HuH-7 (cell line): ENCODE measurements around the gene PGAM1.
A peak's percentile ranks its signal among the peaks of the same experiment; 100 is the strongest.
"Not testable (repeated sequence)": the region's sequence is repeated elsewhere in the genome, so short reads cannot be mapped to it uniquely, and the experiment has no call there.

Experiments
- DNase-seq: peaks from one replicate; pipeline ENCODE4 v3.0.0; 2011; ENCODE audit warnings: low spot score

PGAM1 gene

DNA sequence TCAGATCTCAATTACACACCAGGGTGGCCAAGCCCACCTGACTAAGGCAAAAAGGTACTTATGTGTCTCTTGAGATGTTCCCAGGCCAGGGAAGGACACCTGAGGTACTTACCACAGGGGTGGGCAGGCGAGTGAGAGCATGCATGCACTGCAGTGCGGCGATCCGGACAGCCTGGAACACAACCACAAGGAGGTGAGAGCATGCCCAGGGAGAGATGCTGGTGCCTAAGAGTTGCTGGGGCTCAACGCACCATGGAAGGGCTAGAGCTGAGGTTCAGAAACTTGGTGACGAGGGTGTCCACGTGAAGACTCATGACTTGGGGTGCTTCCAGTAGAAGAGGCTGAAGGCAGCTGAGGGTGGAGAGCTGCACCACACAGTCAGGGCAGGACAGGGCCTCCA, 33.1 kb downstream of the PGAM1 start:
- no peak for DNase-seq

DNA sequence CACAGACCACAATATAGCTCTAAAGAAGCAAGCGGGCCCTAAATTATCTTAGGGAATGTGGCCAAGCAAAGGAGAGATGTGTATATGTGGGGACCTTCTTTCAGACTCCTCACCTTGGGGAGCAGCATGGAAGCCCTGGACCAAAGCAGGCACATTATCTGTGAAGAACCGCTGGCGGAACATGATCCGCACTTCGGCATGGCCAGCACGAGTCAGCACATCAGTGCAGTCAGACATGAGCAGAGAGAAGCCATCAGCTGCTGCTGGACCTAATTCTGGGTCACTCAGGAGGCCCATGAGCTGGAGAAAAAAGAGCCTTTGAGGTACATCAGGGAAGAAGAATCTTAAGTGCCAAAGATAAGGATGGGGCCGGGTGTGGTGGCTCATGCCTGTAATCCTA, 33.9 kb downstream of the PGAM1 start:
- DNase-seq = no peak

DNA sequence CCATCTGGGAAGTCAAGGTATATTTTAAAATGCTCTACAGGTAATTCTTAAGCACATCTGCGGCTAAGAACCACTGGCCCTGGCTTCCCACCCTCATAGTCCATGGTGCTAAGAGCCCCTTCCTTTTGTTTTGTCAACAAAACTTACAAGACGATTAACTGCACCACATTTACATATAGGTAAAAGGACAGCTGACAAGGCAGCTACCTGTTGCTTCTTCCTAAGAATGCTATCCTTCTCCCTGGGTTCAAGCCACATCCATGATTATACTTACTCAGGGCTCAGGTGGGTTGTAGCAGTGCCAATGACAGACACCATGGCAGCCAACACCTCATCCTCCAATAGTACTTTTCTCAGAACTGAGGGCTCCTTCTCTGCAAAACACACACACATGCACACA, 36.3 kb downstream of the PGAM1 start:
- DNase-seq = no peak

DNA sequence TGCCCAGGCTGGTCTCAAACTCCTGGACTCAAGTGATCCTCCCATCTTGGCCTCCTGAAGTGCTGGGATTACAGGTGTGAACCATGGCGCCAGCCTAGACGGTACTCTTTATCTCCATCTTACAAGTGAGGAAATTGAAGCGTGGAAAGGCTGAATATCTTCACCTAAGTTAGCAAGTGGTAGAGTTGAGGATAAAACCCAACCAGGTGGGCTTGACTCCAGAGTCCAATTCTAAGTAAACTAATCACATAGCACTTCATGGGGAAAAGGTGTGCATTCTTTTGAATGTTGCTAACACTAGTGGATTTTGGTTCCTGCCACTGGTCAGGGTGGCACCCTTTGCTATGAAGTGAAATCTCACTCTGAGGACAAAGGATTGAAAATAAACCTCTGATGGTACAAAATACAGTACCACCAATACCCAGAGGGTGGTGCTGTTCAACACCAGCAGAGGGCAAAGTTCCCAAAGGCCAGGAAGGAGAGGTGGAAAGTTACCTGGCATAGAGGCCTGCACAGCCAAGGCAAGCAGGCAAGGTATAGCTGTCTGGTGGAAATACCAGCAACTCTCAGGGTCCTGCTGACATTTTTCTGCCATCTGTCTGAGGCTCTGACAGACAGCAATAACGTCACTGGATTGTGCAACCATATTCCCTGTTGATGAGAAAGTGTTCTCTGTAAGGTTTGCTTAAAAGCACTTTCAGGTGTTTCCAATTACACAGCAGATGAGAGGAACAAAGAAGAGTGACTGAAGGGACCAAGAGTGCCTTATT, 37.6 kb downstream of the PGAM1 start:
- DNase-seq = peak; percentile 62

DNA sequence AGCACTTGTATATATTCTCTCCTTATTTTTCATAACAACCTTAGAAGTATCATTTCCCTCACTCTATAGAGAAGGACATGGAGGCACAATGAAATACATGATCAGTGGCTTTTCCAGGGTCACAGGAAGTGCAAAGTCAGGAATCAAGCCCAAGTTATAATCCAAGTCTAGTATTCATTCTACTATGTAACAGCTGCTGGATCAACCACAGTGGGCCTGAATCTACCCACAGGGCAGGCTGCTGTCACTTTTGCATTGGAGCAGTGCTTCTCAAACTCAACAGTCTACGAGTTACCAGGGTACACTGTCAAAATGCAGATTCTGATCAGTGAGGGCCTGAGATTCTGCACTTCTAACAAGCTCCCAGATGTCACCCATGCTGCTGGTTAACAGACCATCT, 38.2 kb downstream of the PGAM1 start:
- DNase-seq = no peak

DNA sequence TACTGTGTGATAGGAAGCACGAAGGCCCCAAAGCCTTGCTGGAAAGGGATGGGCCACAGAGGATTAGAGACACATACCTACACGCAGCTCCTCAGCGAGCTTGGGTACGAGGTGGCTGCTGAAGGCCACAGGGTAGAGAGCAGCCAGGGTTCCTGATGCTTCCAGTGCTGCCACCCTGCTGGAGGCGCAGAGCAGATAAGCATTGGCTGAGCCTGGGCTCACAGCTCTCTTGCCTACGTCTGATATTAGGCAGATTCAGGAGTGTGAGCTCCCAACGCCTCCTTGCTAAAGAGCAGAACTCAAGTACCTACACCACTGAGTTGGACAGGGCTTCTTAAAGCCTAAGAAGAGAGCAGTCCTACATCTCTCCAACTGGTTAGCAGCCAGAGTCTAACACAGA, 40.0 kb downstream of the PGAM1 start:
- DNase-seq = no peak

DNA sequence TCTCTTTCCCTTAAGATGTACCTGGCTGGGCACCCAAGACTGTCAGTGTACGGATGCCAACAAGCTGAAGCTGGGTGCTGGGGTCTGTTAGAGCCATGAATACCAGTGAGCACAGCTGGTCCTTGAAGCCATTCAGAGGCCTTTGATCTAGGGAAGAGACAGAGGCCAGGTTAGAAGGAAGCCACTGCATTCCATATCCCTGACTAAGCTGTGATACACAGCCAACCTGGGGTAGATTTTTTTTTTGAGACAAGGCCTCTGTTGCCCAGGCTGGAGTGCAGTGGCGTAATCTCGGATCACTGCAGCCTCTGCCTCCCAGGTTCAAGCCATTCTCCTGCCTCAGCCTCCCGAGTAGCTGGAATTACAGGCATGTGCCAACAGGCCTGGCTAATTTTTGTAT, 40.8 kb downstream of the PGAM1 start:
- DNase-seq = no peak

DNA sequence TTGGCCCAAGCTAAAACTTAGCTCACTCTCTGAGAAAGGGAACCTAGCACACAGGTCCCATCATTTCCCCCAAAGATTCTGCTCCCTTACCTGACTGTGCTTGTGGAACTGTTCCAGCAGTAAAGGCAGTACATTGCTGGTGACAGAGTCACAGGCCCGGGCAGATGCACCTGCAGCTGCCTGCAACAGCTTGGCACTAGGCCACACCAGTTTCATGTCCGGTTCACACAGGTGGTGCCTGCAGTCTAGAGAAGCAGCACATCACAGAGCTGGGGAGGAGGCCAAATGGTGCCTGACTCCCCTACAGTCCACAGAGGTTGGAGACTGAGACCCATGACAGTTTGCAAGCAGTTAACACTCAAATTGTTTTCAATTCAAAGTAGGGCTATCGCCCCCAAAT, 42.2 kb downstream of the PGAM1 start:
- DNase-seq = no peak

DNA sequence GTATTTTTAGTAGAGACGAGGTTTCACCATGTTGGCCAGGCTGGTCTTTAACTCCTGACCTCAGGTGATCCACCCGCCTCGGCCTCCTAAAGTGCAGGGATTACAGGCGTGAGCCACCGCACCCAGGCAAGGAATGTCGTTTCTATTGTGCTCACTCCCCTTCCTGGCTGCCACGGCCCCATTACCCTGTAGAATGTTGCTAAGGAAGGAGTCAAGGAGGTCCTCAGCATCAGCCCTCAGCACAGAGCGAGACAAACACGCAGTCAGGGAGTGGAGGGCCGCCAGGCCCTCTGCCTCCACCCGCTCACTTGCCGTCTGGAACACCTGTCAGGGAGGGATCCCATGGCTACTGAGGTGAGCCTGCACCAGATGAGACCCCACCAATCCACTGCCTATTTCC, 42.8 kb downstream of the PGAM1 start:
- not testable (repeated sequence) for DNase-seq

DNA sequence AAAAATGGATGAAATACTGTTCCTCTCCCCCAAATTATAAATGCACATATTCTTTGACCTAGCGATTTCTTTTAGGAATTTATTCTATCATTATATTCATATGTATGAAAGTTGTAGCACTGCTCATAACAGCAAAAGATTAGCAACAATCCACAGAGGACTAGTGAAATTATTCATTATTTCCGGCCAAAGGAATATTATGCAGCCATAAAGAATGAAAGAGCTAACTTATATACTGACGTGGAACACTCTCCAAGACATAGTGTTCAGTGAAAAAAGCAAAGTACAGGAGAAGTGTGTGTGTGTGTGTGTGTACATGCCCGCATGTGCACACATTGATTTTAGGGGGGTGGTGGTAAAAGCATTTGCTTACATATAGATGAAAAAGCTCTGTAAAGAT, 48.9 kb downstream of the PGAM1 start:
- no peak for DNase-seq

DNA sequence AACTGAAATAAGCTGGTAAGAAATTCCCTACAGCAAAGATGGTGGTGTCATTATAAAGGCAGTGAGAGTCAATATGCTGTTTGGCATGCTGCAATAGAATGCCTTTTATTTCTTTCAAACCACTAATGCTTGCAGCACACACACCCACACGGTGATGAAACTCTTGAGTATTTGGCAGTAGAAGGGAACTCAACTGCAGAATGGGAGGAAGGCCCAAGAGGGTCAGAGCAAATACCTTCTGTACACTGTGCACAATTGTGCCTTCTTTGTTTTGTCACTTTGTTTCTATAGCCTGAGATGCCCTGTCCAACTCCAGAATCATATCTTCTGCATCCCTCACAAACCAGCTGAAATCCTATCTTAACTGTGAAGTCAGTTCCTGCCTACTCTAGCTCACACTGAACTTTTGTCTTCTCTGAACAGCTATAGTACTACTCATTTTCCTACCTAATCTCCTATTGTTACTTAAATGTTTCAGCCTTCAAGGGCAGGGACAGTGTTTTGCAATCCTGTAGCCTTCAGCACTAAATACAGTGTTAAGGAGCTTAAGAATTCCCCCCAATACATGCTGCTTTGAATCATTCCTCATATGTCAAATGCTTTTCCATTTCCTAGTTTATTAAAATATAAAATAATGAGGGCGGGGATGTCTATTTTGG, 50.1 kb downstream of the PGAM1 start:
- no peak for DNase-seq

DNA sequence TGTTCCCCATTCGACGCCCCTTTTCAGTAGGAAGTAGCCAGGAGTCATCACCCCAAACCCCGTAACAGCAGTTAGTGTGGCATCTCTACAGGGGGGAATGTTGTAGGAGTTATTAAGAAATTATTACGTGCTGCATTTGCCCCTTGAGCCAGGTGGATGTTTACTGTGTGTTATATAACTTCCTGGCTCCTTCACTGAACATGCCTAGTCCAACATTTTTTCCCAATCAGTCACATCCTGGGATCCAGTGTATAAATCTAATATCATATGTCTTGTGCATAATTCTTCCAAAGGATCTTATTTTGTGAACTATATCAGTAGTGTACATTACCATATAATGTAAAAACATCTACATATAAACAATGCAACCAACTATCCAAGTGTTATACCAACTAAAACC, 53.4 kb downstream of the PGAM1 start:
- DNase-seq = not testable (repeated sequence)

DNA sequence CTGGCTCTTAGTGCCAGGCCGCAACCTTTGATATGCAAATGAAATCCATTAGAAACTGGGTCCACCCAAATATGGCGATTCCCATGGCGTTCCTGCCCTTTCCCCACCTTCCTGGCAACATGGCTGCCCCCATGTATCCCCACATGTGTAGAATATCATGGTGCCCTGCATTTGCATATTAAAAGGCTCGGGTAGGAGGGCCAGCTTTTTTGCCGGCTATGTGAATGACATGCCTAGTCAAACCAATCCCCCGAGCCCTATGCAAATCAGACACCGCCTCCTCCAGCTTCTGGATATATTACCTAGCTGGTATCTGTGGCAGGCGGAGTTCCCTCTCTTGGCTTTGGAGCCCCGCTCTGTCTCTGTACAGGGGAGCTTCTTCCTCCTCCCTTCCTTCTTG, 53.9 kb downstream of the PGAM1 start:
- no peak for DNase-seq

DNA sequence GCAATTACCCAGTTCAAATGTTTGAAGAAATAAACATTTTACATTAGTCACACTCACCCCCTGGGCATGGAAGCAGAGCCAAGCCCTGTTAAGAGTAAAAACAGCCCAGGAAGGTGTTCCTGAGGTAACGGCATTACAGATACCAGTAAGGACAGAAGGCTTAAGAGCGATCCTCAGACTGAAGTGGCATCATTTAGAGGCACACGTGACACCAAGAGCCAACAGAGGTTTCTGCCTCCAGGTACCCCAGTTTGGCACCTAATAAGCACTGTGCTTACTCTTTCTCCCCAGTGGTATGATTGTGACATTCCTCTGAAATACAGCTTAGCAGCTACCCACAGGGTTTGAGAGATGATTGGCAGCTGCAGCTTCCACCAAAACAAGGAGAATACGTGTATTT, 55.1 kb downstream of the PGAM1 start:
- no peak for DNase-seq

DNA sequence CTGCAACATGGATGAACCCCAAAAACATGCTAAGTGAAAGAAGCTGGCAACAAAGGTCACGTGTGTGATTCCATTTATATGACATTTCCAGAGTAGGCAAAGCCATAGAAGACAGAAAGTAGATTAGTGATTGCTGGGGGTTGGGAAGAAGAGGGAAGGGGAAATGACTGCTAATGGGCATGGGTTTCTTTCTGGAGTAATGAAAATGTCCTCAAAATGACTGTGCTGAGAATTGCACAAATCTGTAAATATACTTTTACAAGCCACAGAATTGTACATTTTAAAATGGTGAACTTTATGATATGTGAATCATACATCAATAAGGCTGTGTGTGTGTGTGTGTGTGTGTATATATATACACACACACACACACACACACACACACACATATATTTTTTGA, 56.4 kb downstream of the PGAM1 start:
- DNase-seq = no peak
